ENCODE measurements around the gene MYBPC1.

Gene MYBPC1

DNA sequence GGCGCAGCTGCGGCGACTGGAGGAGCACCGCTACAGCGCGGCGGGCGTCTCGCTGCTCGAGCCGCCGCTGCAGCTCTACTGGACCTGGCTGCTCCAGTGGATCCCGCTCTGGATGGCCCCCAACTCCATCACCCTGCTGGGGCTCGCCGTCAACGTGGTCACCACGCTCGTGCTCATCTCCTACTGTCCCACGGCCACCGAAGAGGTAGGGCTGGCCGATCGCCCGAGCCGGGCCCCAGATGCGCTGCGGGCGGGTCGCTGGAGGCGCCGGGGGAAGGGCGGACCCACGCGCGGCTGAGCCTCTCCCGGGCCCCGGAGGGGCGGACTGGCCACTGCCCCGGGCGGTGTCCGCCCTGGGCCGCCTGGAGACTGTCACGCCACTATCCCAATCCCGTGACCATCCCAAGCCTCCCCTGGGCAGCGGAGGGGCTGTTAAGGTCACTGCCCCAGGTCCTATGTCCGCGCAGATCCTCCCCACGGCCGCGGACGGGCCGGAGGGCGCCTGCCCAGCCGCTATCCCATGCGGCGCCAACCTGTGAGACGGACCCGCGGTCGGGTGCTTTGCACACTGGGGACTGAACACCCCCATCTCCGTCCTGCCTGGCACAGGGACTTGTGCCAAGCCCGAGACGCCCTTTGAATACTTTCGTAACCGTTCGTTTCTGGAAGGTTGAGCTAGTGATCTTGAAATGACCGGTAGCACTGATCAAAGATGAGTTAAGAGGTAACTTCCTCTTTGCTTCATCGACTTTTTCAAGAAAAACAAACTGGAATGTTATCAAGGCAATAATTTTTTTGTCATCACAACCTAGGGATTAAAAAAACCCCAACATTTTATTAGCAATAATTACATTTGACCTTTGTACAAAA, 103.4 kb downstream of the MYBPC1 start (continued):
- TF ChIP-seq, protein P1, sequence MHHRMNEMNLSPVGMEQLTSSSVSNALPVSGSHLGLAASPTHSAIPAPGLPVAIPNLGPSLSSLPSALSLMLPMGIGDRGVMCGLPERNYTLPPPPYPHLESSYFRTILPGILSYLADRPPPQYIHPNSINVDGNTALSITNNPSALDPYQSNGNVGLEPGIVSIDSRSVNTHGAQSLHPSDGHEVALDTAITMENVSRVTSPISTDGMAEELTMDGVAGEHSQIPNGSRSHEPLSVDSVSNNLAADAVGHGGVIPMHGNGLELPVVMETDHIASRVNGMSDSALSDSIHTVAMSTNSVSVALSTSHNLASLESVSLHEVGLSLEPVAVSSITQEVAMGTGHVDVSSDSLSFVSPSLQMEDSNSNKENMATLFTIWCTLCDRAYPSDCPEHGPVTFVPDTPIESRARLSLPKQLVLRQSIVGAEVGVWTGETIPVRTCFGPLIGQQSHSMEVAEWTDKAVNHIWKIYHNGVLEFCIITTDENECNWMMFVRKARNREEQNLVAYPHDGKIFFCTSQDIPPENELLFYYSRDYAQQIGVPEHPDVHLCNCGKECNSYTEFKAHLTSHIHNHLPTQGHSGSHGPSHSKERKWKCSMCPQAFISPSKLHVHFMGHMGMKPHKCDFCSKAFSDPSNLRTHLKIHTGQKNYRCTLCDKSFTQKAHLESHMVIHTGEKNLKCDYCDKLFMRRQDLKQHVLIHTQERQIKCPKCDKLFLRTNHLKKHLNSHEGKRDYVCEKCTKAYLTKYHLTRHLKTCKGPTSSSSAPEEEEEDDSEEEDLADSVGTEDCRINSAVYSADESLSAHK (tag by site-specific recombination; IDR thresholded peaks at IDR 0.05), result peak; percentile 71
- no peak for TF ChIP-seq ZNF501 (tag by site-specific recombination; IDR thresholded peaks at IDR 0.05)
- TF ChIP-seq, protein P2, sequence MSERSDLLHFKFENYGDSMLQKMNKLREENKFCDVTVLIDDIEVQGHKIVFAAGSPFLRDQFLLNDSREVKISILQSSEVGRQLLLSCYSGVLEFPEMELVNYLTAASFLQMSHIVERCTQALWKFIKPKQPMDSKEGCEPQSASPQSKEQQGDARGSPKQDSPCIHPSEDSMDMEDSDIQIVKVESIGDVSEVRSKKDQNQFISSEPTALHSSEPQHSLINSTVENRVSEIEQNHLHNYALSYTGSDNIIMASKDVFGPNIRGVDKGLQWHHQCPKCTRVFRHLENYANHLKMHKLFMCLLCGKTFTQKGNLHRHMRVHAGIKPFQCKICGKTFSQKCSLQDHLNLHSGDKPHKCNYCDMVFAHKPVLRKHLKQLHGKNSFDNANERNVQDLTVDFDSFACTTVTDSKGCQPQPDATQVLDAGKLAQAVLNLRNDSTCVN (tag by site-specific recombination; optimal IDR thresholded peaks at IDR 0.05), result peak; percentile 66
- no peak for TF ChIP-seq ZIC2 (tag by site-specific recombination; IDR thresholded peaks at IDR 0.05)
- TF ChIP-seq GFI1B (tag by site-specific recombination; IDR thresholded peaks at IDR 0.05), result no peak
- no peak for TF ChIP-seq TRIM28 (IDR thresholded peaks at IDR 0.05; ENCODE audit: borderline replicate concordance, low read length)
- TF ChIP-seq, protein P3, sequence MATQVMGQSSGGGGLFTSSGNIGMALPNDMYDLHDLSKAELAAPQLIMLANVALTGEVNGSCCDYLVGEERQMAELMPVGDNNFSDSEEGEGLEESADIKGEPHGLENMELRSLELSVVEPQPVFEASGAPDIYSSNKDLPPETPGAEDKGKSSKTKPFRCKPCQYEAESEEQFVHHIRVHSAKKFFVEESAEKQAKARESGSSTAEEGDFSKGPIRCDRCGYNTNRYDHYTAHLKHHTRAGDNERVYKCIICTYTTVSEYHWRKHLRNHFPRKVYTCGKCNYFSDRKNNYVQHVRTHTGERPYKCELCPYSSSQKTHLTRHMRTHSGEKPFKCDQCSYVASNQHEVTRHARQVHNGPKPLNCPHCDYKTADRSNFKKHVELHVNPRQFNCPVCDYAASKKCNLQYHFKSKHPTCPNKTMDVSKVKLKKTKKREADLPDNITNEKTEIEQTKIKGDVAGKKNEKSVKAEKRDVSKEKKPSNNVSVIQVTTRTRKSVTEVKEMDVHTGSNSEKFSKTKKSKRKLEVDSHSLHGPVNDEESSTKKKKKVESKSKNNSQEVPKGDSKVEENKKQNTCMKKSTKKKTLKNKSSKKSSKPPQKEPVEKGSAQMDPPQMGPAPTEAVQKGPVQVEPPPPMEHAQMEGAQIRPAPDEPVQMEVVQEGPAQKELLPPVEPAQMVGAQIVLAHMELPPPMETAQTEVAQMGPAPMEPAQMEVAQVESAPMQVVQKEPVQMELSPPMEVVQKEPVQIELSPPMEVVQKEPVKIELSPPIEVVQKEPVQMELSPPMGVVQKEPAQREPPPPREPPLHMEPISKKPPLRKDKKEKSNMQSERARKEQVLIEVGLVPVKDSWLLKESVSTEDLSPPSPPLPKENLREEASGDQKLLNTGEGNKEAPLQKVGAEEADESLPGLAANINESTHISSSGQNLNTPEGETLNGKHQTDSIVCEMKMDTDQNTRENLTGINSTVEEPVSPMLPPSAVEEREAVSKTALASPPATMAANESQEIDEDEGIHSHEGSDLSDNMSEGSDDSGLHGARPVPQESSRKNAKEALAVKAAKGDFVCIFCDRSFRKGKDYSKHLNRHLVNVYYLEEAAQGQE (tag by site-specific recombination; IDR thresholded peaks at IDR 0.05), result no peak
- no peak for TF ChIP-seq WT1 (tag by site-specific recombination; IDR thresholded peaks at IDR 0.05)
- no peak for TF ChIP-seq KLF10 (tag by site-specific recombination; IDR thresholded peaks at IDR 0.05)
- no peak for TF ChIP-seq RBAK (tag by site-specific recombination; IDR thresholded peaks at IDR 0.05)
- TF ChIP-seq HOXC10 (CRISPR knock-in tag; IDR thresholded peaks at IDR 0.05), result no peak
- TF ChIP-seq HOXD13 (CRISPR knock-in tag; IDR thresholded peaks at IDR 0.05; ENCODE audit: borderline replicate concordance), result no peak
- no peak for TF ChIP-seq REPIN1 (tag by site-specific recombination; IDR thresholded peaks at IDR 0.05; ENCODE audit: low read depth)
- TF ChIP-seq, protein P4, sequence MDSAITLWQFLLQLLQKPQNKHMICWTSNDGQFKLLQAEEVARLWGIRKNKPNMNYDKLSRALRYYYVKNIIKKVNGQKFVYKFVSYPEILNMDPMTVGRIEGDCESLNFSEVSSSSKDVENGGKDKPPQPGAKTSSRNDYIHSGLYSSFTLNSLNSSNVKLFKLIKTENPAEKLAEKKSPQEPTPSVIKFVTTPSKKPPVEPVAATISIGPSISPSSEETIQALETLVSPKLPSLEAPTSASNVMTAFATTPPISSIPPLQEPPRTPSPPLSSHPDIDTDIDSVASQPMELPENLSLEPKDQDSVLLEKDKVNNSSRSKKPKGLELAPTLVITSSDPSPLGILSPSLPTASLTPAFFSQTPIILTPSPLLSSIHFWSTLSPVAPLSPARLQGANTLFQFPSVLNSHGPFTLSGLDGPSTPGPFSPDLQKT (IDR thresholded peaks at IDR 0.05; ENCODE audit: borderline replicate concordance, low read depth, low read length), result no peak
- no peak for TF ChIP-seq ZBTB7A (tag by site-specific recombination; IDR thresholded peaks at IDR 0.05; ENCODE audit: low read depth)
- TF ChIP-seq, protein P5, sequence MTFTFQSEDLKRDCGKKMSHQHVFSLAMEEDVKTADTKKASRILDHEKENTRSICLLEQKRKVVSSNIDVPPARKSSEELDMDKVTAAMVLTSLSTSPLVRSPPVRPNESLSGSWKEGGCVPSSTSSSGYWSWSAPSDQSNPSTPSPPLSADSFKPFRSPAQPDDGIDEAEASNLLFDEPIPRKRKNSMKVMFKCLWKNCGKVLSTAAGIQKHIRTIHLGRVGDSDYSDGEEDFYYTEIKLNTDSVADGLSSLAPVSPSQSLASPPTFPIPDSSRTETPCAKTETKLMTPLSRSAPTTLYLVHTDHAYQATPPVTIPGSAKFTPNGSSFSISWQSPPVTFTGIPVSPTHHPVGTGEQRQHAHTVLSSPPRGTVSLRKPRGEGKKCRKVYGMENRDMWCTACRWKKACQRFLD (tag by site-specific recombination; IDR thresholded peaks at IDR 0.05), result no peak
- no peak for TF ChIP-seq GLIS1 (tag by site-specific recombination; IDR thresholded peaks at IDR 0.05)
- TF ChIP-seq ZNF558 (tag by site-specific recombination; IDR thresholded peaks at IDR 0.05), result no peak
- TF ChIP-seq SCRT2 (tag by site-specific recombination; IDR thresholded peaks at IDR 0.05), result 0 out of 2 replicates have a peak, but pooled peaks have one; percentile 10
- TF ChIP-seq, protein P6, sequence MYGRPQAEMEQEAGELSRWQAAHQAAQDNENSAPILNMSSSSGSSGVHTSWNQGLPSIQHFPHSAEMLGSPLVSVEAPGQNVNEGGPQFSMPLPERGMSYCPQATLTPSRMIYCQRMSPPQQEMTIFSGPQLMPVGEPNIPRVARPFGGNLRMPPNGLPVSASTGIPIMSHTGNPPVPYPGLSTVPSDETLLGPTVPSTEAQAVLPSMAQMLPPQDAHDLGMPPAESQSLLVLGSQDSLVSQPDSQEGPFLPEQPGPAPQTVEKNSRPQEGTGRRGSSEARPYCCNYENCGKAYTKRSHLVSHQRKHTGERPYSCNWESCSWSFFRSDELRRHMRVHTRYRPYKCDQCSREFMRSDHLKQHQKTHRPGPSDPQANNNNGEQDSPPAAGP (tag by site-specific recombination; IDR thresholded peaks at IDR 0.05), result no peak
- TF ChIP-seq ZNF514 (tag by site-specific recombination; IDR thresholded peaks at IDR 0.05), result no peak
- TF ChIP-seq, protein P7, sequence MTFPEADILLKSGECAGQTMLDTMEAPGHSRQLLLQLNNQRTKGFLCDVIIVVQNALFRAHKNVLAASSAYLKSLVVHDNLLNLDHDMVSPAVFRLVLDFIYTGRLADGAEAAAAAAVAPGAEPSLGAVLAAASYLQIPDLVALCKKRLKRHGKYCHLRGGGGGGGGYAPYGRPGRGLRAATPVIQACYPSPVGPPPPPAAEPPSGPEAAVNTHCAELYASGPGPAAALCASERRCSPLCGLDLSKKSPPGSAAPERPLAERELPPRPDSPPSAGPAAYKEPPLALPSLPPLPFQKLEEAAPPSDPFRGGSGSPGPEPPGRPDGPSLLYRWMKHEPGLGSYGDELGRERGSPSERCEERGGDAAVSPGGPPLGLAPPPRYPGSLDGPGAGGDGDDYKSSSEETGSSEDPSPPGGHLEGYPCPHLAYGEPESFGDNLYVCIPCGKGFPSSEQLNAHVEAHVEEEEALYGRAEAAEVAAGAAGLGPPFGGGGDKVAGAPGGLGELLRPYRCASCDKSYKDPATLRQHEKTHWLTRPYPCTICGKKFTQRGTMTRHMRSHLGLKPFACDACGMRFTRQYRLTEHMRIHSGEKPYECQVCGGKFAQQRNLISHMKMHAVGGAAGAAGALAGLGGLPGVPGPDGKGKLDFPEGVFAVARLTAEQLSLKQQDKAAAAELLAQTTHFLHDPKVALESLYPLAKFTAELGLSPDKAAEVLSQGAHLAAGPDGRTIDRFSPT (tag by site-specific recombination; IDR thresholded peaks at IDR 0.05), result 0 out of 2 replicates have a peak, but pooled peaks have one; percentile 22
- TF ChIP-seq SCRT1 (tag by site-specific recombination; IDR thresholded peaks at IDR 0.05; ENCODE audit: borderline replicate concordance), result no peak
- TF ChIP-seq, protein P8, sequence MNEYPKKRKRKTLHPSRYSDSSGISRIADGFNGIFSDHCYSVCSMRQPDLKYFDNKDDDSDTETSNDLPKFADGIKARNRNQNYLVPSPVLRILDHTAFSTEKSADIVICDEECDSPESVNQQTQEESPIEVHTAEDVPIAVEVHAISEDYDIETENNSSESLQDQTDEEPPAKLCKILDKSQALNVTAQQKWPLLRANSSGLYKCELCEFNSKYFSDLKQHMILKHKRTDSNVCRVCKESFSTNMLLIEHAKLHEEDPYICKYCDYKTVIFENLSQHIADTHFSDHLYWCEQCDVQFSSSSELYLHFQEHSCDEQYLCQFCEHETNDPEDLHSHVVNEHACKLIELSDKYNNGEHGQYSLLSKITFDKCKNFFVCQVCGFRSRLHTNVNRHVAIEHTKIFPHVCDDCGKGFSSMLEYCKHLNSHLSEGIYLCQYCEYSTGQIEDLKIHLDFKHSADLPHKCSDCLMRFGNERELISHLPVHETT (tag by site-specific recombination; IDR thresholded peaks at IDR 0.05), result no peak

All from HEK293 (cell line).